ENCODE results near the gene AGO1. TPM values are rescaled to one million over a fixed set of nuclear protein-coding genes. Genes with fewer than 3 reads are reported as not detected.
A peak's percentile ranks its signal among the peaks of the same experiment; 100 is the strongest.

AGO1 gene
- total RNA-seq, 1 experiment from 2014 or later, result 81.8 TPM

DNA sequence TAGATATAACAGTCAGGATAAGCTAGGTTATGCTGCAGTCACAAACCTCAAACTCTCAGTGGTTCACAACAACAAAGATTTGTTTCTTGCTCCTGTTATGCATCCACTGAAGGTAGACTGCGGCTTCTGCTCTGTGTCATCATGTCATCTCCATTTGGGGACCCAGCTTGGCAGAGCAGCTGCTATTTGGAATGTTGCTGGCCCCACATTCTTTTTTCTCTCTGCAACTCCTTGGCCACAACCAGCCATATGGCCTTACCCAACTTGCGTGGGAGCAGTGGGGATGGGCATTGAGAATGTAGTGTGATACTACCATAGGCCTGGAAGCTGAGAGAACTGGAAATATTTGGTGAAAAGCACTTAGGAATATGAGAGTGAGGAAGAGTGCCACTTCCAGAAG is 48.8 kb upstream of the AGO1 start:
- DNase-seq (ENCODE audit: low spot score) (no peak), ATAC-seq (no peak)
- Mint-ChIP-seq H3K27me3 (ENCODE audit: low read depth) (no peaks in the 10 kb centered on the region), H3K9me3 (peaks cover 11% of the 10 kb centered on the region; the same call in 1 of the 2 replicates), H3K27ac (no peak overlapping the region), H3K36me3 (peaks cover 39% of the 10 kb centered on the region), H3K4me3 (no peak overlapping the region), H3K4me1 (peaks cover 3% of the 10 kb centered on the region; the same call in 1 of the 2 replicates)
- no peak for TF ChIP-seq SOX15 (CRISPR knock-in tag; IDR thresholded peaks at IDR 0.05)
- no peak for TF ChIP-seq ELF4 (CRISPR knock-in tag; IDR thresholded peaks at IDR 0.05; ENCODE audit: low read depth)
- no peak for TF ChIP-seq PREB (CRISPR knock-in tag; IDR thresholded peaks at IDR 0.05; ENCODE audit: borderline replicate concordance)
- ChIA-PET POLR2A (interaction anchor here (0.7 to 1.0 kb wide), 2 partner anchors 94 to 345 kb away, joined by 3 to 4 read pairs; no protein-coding TSS in a partner anchor), CTCF (interaction anchor here (1.1 kb wide), 1 partner anchor 383 kb away, joined by 4 read pairs; no protein-coding TSS in a partner anchor)

GRCh38 chr1:35835398-35835797 is 47.6 kb upstream of the AGO1 start:
- TF ChIP-seq, protein P1, sequence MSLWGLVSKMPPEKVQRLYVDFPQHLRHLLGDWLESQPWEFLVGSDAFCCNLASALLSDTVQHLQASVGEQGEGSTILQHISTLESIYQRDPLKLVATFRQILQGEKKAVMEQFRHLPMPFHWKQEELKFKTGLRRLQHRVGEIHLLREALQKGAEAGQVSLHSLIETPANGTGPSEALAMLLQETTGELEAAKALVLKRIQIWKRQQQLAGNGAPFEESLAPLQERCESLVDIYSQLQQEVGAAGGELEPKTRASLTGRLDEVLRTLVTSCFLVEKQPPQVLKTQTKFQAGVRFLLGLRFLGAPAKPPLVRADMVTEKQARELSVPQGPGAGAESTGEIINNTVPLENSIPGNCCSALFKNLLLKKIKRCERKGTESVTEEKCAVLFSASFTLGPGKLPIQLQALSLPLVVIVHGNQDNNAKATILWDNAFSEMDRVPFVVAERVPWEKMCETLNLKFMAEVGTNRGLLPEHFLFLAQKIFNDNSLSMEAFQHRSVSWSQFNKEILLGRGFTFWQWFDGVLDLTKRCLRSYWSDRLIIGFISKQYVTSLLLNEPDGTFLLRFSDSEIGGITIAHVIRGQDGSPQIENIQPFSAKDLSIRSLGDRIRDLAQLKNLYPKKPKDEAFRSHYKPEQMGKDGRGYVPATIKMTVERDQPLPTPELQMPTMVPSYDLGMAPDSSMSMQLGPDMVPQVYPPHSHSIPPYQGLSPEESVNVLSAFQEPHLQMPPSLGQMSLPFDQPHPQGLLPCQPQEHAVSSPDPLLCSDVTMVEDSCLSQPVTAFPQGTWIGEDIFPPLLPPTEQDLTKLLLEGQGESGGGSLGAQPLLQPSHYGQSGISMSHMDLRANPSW (CRISPR knock-in tag; conservative IDR thresholded peaks at IDR 0.05; ENCODE audit: low read depth), result no peak
- DNase-seq (ENCODE audit: low spot score) (no peak), ATAC-seq (no peak)
- ChIA-PET CTCF (no interaction called here), POLR2A (interaction anchor here (0.8 kb wide), 1 partner anchor 278 kb away, joined by 3 read pairs; the partner anchor contains the start of gene NCDN)
- Mint-ChIP-seq H3K4me3 (no peak overlapping the region), H3K9me3 (peaks cover 11% of the 10 kb centered on the region; the same call in 1 of the 2 replicates), H3K36me3 (peaks cover 42% of the 10 kb centered on the region), H3K4me1 (peaks cover 3% of the 10 kb centered on the region; the same call in 1 of the 2 replicates), H3K27me3 (ENCODE audit: low read depth) (no peaks in the 10 kb centered on the region), H3K27ac (peak overlapping the region; percentile 5; the same call in 1 of the 2 replicates)

DNA sequence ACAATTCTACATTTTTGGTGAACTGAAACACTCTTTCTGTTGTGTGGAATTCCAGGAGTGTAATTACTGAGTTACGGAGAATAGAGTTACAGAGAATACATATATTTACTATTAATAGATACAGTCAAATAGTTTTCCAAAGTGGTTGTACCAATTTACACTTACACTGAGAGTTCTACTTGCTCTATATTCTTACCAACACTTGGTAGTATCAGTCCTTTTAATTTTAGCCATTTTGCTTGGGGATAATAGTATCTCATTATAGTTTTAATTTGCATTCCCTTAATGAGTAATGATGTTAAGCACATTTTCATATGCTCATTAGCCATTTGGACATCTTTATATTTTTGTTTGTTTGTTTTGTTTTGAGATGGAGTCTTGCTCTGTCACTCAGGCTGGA is 46.3 kb upstream of the AGO1 start:
- Mint-ChIP-seq H3K4me3 (no peak overlapping the region), H3K9me3 (peaks cover 11% of the 10 kb centered on the region; the same call in 1 of the 2 replicates), H3K36me3 (peaks cover 43% of the 10 kb centered on the region), H3K4me1 (peaks cover 3% of the 10 kb centered on the region; the same call in 1 of the 2 replicates), H3K27ac (no peak overlapping the region), H3K27me3 (ENCODE audit: low read depth) (no peaks in the 10 kb centered on the region)
- ChIA-PET POLR2A (no interaction called here), CTCF (no interaction called here)
- ATAC-seq, result no peak
- no peak for DNase-seq (ENCODE audit: low spot score)
- TF ChIP-seq PREB (CRISPR knock-in tag; IDR thresholded peaks at IDR 0.05; ENCODE audit: borderline replicate concordance), result no peak
- no peak for TF ChIP-seq JUN (CRISPR knock-in tag; IDR thresholded peaks at IDR 0.05)
- TF ChIP-seq ELF4 (CRISPR knock-in tag; IDR thresholded peaks at IDR 0.05; ENCODE audit: low read depth), result no peak
- TF ChIP-seq PRDM15 (CRISPR knock-in tag; IDR thresholded peaks at IDR 0.05), result no peak
- TF ChIP-seq, protein P2, sequence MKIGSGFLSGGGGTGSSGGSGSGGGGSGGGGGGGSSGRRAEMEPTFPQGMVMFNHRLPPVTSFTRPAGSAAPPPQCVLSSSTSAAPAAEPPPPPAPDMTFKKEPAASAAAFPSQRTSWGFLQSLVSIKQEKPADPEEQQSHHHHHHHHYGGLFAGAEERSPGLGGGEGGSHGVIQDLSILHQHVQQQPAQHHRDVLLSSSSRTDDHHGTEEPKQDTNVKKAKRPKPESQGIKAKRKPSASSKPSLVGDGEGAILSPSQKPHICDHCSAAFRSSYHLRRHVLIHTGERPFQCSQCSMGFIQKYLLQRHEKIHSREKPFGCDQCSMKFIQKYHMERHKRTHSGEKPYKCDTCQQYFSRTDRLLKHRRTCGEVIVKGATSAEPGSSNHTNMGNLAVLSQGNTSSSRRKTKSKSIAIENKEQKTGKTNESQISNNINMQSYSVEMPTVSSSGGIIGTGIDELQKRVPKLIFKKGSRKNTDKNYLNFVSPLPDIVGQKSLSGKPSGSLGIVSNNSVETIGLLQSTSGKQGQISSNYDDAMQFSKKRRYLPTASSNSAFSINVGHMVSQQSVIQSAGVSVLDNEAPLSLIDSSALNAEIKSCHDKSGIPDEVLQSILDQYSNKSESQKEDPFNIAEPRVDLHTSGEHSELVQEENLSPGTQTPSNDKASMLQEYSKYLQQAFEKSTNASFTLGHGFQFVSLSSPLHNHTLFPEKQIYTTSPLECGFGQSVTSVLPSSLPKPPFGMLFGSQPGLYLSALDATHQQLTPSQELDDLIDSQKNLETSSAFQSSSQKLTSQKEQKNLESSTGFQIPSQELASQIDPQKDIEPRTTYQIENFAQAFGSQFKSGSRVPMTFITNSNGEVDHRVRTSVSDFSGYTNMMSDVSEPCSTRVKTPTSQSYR (CRISPR knock-in tag; IDR thresholded peaks at IDR 0.05), result no peak
- TF ChIP-seq, protein P3, sequence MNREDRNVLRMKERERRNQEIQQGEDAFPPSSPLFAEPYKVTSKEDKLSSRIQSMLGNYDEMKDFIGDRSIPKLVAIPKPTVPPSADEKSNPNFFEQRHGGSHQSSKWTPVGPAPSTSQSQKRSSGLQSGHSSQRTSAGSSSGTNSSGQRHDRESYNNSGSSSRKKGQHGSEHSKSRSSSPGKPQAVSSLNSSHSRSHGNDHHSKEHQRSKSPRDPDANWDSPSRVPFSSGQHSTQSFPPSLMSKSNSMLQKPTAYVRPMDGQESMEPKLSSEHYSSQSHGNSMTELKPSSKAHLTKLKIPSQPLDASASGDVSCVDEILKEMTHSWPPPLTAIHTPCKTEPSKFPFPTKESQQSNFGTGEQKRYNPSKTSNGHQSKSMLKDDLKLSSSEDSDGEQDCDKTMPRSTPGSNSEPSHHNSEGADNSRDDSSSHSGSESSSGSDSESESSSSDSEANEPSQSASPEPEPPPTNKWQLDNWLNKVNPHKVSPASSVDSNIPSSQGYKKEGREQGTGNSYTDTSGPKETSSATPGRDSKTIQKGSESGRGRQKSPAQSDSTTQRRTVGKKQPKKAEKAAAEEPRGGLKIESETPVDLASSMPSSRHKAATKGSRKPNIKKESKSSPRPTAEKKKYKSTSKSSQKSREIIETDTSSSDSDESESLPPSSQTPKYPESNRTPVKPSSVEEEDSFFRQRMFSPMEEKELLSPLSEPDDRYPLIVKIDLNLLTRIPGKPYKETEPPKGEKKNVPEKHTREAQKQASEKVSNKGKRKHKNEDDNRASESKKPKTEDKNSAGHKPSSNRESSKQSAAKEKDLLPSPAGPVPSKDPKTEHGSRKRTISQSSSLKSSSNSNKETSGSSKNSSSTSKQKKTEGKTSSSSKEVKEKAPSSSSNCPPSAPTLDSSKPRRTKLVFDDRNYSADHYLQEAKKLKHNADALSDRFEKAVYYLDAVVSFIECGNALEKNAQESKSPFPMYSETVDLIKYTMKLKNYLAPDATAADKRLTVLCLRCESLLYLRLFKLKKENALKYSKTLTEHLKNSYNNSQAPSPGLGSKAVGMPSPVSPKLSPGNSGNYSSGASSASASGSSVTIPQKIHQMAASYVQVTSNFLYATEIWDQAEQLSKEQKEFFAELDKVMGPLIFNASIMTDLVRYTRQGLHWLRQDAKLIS (CRISPR knock-in tag; IDR thresholded peaks at IDR 0.05; ENCODE audit: borderline replicate concordance), result no peak
- TF ChIP-seq NR2C2 (CRISPR knock-in tag; IDR thresholded peaks at IDR 0.05), result no peak
- no peak for TF ChIP-seq ZNF671 (CRISPR knock-in tag; IDR thresholded peaks at IDR 0.05)
